NT2/D1 (cell line): ENCODE measurements around the gene SLCO4A1.

Experiments
- DNase-seq: peaks from one replicate; pipeline ENCODE4 v3.0.0-alpha.2; 2011; ENCODE audit warnings: low read depth, low spot score
- H3K27me3 ChIP-seq: 2 replicates; pipeline ENCODE4 v1.6.0; 2011; ENCODE audit warnings: mild to moderate bottlenecking; ENCODE audit not compliant: insufficient read length, insufficient read depth
- H3K36me3 ChIP-seq: 2 replicates; pipeline ENCODE4 v1.6.1; 2011; ENCODE audit warnings: mild to moderate bottlenecking, low read length, mixed read lengths; ENCODE audit not compliant: insufficient read depth, insufficient read length
- H3K4me1 ChIP-seq: 2 replicates; pipeline ENCODE4 v1.5.1; 2011; ENCODE audit not compliant: insufficient read depth, insufficient read length
- H3K4me3 ChIP-seq: 2 replicates; pipeline ENCODE4 v1.5.1; 2011; ENCODE audit warnings: low read depth; ENCODE audit not compliant: insufficient read length
- H3K9ac ChIP-seq: 2 replicates; pipeline ENCODE4 v1.6.0; 2011; ENCODE audit warnings: low read depth; ENCODE audit not compliant: insufficient read length
- H3K9me3 ChIP-seq: 2 replicates; pipeline ENCODE4 v1.5.1; 2011; ENCODE audit warnings: mild to moderate bottlenecking, low read length; ENCODE audit not compliant: insufficient read depth
- SUZ12 ChIP-seq: IDR thresholded peaks from 2 replicates; pipeline ENCODE4 v1.6.1; 2011; ENCODE audit not compliant: insufficient read length, insufficient read depth; ENCODE audit errors: extremely low read depth
- YY1 ChIP-seq: IDR thresholded peaks from 2 replicates; pipeline ENCODE4 v1.6.1; 2011; ENCODE audit not compliant: insufficient read length, insufficient read depth
- ZNF274 ChIP-seq: IDR thresholded peaks from 2 replicates; pipeline ENCODE4 v1.6.1; 2011; ENCODE audit warnings: mild to moderate bottlenecking, low read depth, low read length

SLCO4A1 gene

DNA sequence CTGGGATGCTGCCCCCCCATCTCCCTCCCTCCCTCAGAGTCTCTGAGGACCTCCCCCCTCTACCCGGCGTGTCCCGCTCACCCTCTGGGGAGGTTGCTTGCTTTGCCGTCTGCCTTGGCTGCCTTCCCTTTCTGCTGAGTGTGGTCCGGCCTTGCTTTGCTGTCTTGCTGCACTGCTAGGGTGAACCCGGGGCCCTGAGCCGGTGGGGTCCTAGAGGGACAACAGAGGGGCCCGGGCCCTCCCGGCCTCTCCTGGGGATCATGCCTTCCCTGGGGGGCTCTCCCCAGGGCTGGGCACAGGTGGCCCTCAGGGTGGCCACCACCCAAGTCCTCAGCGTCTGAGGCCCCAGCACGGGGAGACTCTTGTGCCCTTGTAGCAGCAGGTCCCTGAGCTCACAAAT is 19.3 kb downstream of the SLCO4A1 start:
- Histone ChIP-seq H3K36me3 (no peaks in the 10 kb centered on the region), H3K9ac (no peak overlapping the region), H3K27me3 (peaks cover 8% of the 10 kb centered on the region), H3K4me3 (no peak overlapping the region), H3K9me3 (no peaks in the 10 kb centered on the region), H3K4me1 (peaks cover 16% of the 10 kb centered on the region)
- no peak for DNase-seq
- TF ChIP-seq ZNF274 = no peak
- no peak for TF ChIP-seq YY1
- no peak for TF ChIP-seq SUZ12

DNA sequence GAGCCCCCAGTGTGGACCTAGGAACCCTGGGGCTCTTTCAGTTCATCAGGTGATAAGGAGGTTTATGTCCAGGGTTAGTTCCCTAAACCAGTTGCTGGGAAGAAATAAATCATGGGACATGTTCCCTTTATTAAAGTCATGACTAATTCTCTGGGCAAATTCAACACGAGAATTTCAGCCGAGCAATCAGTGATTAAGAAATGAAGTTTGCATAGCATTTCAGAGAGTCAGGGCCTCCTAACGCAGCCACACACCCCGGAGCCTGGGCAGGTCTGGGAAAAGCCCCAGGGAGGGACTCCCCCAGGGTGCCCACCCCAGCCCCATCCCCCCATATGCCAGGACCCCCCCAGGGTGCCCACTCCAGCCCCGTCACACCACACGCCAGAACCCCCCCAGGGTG is 20.1 kb downstream of the SLCO4A1 start:
- Histone ChIP-seq H3K27me3 (peaks cover 6% of the 10 kb centered on the region), H3K9me3 (no peaks in the 10 kb centered on the region), H3K9ac (no peak overlapping the region), H3K36me3 (no peaks in the 10 kb centered on the region), H3K4me1 (peaks cover 14% of the 10 kb centered on the region), H3K4me3 (no peak overlapping the region)
- TF ChIP-seq YY1 (no peak), SUZ12 (no peak), ZNF274 (no peak)
- DNase-seq = no peak

DNA sequence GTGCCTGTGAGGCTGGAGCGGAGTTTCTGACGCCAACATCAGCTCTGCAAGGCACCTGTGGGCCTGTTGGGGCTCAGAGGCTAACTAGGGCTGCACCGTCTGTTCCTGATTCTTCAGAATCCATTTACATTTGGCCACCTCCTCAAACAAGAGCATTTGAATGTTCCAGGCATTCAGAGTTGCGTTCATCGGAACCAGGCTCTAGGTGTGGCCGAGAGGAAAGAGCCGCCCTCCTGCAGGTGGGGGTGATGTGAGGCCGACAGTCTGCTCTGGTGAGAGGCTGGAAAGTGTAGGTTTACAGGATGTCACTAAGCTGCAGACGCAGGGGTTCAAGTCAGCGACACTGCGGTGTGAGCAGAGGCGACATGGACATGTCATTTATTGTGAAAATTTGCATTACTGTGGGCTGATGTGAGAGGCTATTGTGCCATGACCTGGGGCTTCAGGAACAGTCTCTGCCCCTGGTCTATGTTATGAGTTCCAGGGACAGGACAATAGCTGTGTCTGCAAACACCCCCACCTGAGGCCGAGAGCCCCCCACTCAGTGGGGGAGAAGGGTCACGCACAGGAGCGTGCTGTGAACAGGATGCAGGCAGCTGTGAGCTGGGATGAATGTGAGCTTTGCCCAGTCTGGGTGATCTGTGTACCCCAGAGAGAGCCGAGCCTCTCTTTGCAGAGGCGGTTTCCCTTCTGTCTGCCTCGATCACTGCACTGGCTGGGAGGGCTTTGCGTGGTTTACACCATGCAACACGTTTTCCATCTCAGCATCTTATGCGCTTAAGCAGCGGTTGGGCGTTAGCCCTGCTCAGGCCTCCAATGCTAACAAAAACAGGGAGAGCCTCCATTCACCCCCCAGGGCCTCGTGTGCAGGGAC is 21.1 kb downstream of the SLCO4A1 start:
- peaks cover 6% of the 10 kb centered on the region for H3K27me3 ChIP-seq
- no peak overlapping the region for H3K4me3 ChIP-seq
- H3K9me3 ChIP-seq = no peaks in the 10 kb centered on the region
- DNase-seq = no peak
- TF ChIP-seq ZNF274 (no peak), YY1 (no peak), SUZ12 (no peak)
- H3K9ac ChIP-seq = peak overlapping the region; percentile 33
- H3K4me1 ChIP-seq = peaks cover 17% of the 10 kb centered on the region
- no peaks in the 10 kb centered on the region for H3K36me3 ChIP-seq

DNA sequence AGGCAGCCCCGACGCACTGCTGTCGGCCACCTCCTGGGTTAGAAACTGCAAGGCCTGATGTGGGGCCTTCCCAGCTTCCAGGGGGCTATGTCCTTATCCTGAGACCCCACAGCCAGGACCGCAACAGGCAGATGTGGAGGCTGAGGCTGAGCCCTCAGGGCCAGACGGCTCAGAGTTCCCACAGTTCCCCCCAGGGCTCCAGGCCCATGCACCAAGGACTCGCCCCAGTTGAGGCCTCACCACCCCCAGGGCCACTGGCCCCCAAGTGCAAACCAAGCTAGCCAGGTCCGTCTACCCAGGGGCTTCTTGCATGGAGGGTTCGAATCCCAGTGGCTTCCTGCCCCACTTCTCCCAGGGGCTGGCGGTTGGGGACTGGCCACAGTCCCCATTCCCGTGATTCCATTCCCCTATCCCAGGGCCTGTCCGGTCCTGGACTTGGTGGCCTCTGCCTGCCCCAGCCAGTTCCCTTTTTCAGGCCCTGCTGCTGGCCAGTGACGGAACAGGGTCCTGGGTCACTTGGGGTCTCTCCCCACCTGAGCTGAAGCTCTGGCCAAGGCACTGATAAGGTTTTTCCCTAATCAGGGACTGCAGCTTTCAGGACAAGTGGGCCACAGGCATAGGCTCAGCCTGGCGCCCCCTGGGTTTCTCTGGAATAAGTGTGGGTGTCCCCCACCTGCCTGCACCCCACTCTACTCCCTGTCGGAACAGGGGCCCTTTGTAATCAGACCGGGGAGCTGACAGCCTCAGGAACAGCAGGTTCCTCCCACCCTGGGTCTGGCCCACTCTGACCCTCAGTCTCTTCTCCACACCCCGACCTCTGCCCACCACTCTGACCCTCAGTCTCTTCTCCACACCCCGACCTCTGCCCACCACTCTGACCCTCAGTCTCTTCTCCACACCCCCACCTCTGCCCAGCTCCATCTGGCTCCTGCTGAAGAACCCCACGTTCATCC is 22.0 kb downstream of the SLCO4A1 start:
- H3K27me3 ChIP-seq = peaks cover 6% of the 10 kb centered on the region
- no peaks in the 10 kb centered on the region for H3K9me3 ChIP-seq
- TF ChIP-seq ZNF274 = no peak
- TF ChIP-seq YY1 = no peak
- no peak for TF ChIP-seq SUZ12
- H3K4me1 ChIP-seq = peaks cover 17% of the 10 kb centered on the region
- no peak for DNase-seq
- H3K9ac ChIP-seq = peak overlapping the region; percentile 33
- no peak overlapping the region for H3K4me3 ChIP-seq
- H3K36me3 ChIP-seq = no peaks in the 10 kb centered on the region

DNA sequence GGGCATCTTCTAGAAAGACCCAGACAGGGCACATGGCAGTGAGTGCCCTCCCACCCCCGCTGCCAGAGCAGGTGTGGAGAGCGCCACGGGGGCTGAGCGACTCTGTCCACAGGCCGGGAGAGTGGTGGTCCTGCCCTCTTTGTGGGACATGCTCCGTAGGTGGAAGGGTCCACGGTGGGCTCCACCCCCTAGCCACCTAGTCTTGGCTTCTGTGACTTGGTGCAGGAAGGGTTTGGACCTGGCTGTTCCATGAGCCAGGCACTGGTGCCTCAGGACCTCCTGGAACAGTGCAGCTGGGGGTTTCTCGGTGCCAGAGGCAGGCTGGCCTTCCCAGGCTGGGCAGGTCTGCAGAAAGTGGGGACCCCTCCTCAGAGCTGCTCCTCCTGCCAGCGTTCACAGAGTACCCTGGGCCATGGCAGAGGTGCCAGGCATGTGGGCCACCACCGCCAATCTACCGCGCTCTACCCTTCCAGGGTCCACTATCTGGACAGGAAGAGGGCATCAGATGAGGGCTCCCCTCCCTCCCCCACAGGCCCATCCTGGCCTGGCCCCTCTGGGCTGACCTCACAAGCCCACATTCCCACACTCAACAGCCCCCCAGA is 23.0 kb downstream of the SLCO4A1 start:
- Histone ChIP-seq H3K9ac (no peak overlapping the region), H3K27me3 (peaks cover 6% of the 10 kb centered on the region), H3K36me3 (no peaks in the 10 kb centered on the region), H3K4me1 (peaks cover 17% of the 10 kb centered on the region), H3K9me3 (no peaks in the 10 kb centered on the region), H3K4me3 (no peak overlapping the region)
- DNase-seq = no peak
- TF ChIP-seq SUZ12 (no peak), YY1 (no peak), ZNF274 (no peak)

DNA sequence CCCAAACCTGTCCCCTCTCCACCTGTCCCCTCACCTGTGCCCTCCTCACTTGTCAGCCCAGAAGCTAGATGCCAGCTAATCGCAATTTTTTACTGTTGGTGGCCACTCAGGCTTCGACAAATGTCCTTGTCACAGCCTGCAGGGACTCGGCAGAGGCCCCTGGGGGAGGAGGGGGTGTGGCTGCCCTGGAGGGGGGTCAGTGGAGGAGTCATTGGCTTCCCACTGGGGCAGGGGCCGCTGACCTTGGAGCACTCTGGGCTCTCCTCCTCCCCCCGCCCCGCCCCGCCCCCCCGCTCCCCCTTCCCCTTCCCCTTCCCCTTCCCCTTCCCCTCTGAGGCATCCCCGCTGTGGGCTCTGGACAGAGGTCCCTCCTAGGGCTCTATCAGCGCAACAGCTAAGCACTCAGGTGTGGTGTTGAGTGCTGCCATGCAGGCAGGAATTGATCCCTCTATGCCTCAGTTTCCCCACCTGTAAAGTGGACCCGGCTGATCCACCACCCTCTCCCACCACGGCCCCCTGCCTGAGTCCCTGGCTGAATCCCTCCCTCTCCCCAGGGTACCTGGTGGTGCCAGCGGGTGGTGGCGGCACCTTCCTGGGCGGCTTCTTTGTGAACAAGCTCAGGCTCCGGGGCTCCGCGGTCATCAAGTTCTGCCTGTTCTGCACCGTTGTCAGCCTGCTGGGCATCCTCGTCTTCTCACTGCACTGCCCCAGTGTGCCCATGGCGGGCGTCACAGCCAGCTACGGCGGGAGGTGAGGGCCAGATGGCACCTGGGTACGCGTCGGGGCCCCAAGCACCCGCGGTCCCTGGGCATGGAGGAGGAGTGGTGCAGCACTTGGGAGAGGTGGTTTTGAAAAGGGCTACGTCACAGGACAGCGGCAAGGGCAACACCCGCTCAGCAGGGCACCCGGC is 23.8 kb downstream of the SLCO4A1 start:
- Histone ChIP-seq H3K9ac (no peak overlapping the region), H3K36me3 (no peaks in the 10 kb centered on the region), H3K27me3 (peaks cover 6% of the 10 kb centered on the region), H3K4me3 (no peak overlapping the region), H3K9me3 (no peaks in the 10 kb centered on the region), H3K4me1 (peaks cover 21% of the 10 kb centered on the region)
- TF ChIP-seq ZNF274 = no peak
- TF ChIP-seq SUZ12 = no peak
- TF ChIP-seq YY1 = no peak
- DNase-seq = no peak
